B cell (primary cell): Measurements from ENCODE around the gene NUDCD3. TPM values are rescaled to one million over a fixed set of nuclear protein-coding genes. Genes with fewer than 3 reads are reported as not detected.

Experiments
- ATAC-seq: fragments of 200-7000 bp; cut with Tn5 transposase; one replicate; pipeline ENCODE4 v1.10.0; 2021; ENCODE audit warnings: low read depth, mild to moderate bottlenecking, moderate number of reproducible peaks, moderate library complexity
- CTCF ChIA-PET: fragments of 350-600 bp; sonication (Branson Sonifier 250); formaldehyde crosslinking; loops from one replicate; lab custom pipeline; 2021; ENCODE audit warnings: antibody characterized with exemption, inconsistent platforms; lab: Charles Lee
- POLR2A ChIA-PET: fragments of 350-600 bp; sonication (Branson Sonifier 250); formaldehyde crosslinking; loops from one replicate; lab custom pipeline; 2021; ENCODE audit warnings: antibody characterized with exemption; lab: Charles Lee
- DNase-seq: peaks from one replicate; pipeline ENCODE4 v3.0.0; 2013
- H2AFZ ChIP-seq: 2 replicates; pipeline ENCODE4 v1.6.1; 2012; ENCODE audit warnings: mild to moderate bottlenecking, low read depth, low read length; ENCODE audit not compliant: insufficient read depth, poor library complexity, severe bottlenecking
- H3K27ac ChIP-seq, 2 donors: 1 replicate in 1 of 2; 2 replicates in 1 of 2; pipeline ENCODE4 v1.5.1; 2012 to 2013; ENCODE audit warnings: low read length in 2 of 2, mild to moderate bottlenecking in 2 of 2, moderate library complexity in 1 of 2
- H3K27me3 ChIP-seq, 4 experiments: fragments of 200-600 bp in 1 of 4; sonication (generic) in 1 of 4; replicated peaks in 1 of 4; 1 replicate in 2 of 4; 2 replicates in 2 of 4; pipeline versions ENCODE4 v1.6.1 to v1.7.0; 2013 to 2016; ENCODE audit warnings: low read length in 3 of 4, mild to moderate bottlenecking in 2 of 4, mixed read lengths in 1 of 4, moderate library complexity in 1 of 4; ENCODE audit not compliant: insufficient read depth in 4 of 4, control insufficient read depth in 3 of 4; ENCODE audit errors: control extremely low read depth in 1 of 4
- H3K36me3 ChIP-seq, 2 experiments: replicated peaks in 1 of 2; 1 replicate in 1 of 2; 2 replicates in 1 of 2; pipeline versions ENCODE4 v1.6.1 to v1.7.1; 2013; ENCODE audit warnings: low read length in 1 of 2; ENCODE audit not compliant: insufficient read depth in 2 of 2, control insufficient read depth in 1 of 2; ENCODE audit errors: control extremely low read depth in 1 of 2, extremely low read depth in 1 of 2
- H3K4me1 ChIP-seq, 2 donors: fragments of 200-600 bp in 1 of 2; sonication (generic) in 1 of 2; 1 replicate in 1 of 2; 2 replicates in 1 of 2; pipeline versions ENCODE4 v1.5.1 to v1.6.1; 2013 to 2017; ENCODE audit warnings: low read length in 2 of 2; ENCODE audit not compliant: control insufficient read depth in 2 of 2, insufficient read depth in 2 of 2
- H3K4me2 ChIP-seq: replicated peaks from 2 replicates; pipeline ENCODE3; 2012; ENCODE audit warnings: mild to moderate bottlenecking, low read depth, low read length; ENCODE audit not compliant: poor library complexity, severe bottlenecking
- H3K4me3 ChIP-seq, 5 experiments: fragments of 200-600 bp in 1 of 5; sonication (generic) in 1 of 5; 1 replicate in 3 of 5; 2 replicates in 2 of 5; pipeline versions ENCODE4 v1.5.1 to v1.7.0; 2011 to 2016; ENCODE audit warnings: low read length in 4 of 5, mild to moderate bottlenecking in 4 of 5, low read depth in 2 of 5, control low read depth in 1 of 5, moderate library complexity in 1 of 5; ENCODE audit not compliant: insufficient read depth in 1 of 5; ENCODE audit errors: control extremely low read depth in 1 of 5, extremely low read depth in 1 of 5
- H3K79me2 ChIP-seq: fragments of 200-600 bp; sonication (generic); one replicate; pipeline ENCODE4 v1.6.0; 2016; ENCODE audit warnings: low read length; ENCODE audit not compliant: control insufficient read depth, insufficient read depth
- H3K9ac ChIP-seq: fragments of 200-600 bp; sonication (generic); 2 replicates; pipeline ENCODE4 v1.6.1; 2017; ENCODE audit warnings: mild to moderate bottlenecking, low read length, moderate library complexity
- H3K9me3 ChIP-seq, 3 donors: one replicate each; pipeline versions ENCODE4 v1.6.1 to v1.7.1; 2013; ENCODE audit warnings: low read length in 2 of 3; ENCODE audit not compliant: control insufficient read depth in 2 of 3, insufficient read depth in 1 of 3; ENCODE audit errors: control extremely low read depth in 1 of 3
- H4K20me1 ChIP-seq: 2 replicates; pipeline ENCODE4 v1.6.0; 2012; ENCODE audit warnings: mild to moderate bottlenecking, low read length; ENCODE audit not compliant: insufficient read depth, control insufficient read depth, poor library complexity, severe bottlenecking
- H3K27ac Mint-ChIP-seq: one replicate; pipeline ENCODE4 v1.8.0; 2021; ENCODE audit warnings: mixed read lengths
- H3K27me3 Mint-ChIP-seq: one replicate; pipeline ENCODE4 v1.8.0; 2021; ENCODE audit warnings: mixed read lengths
- H3K4me1 Mint-ChIP-seq: one replicate; pipeline ENCODE4 v1.8.0; 2021; ENCODE audit warnings: mixed read lengths
- H3K4me3 Mint-ChIP-seq: one replicate; pipeline ENCODE4 v1.8.0; 2021; ENCODE audit warnings: mixed read lengths
- H3K9me3 Mint-ChIP-seq: one replicate; pipeline ENCODE4 v1.8.0; 2022; ENCODE audit warnings: mixed read lengths; ENCODE audit not compliant: insufficient read depth
- CTCF ChIP-seq: fragments of 200-600 bp; IDR thresholded peaks from one replicate; pipeline ENCODE4 v1.8.0; 2022; ENCODE audit warnings: antibody characterized with exemption, mild to moderate bottlenecking
- EZH2 ChIP-seq: IDR thresholded peaks from 2 replicates; pipeline ENCODE4 v1.6.1; 2012; ENCODE audit warnings: borderline replicate concordance, low read depth, mild to moderate bottlenecking, moderate library complexity, low read length; ENCODE audit not compliant: insufficient read depth, poor library complexity, severe bottlenecking
- WGBS: methylation state at CpG from one replicate; pipeline ENCODE4 v1.1.5; 2013; ENCODE audit warnings: missing lambda C conversion rate; ENCODE audit not compliant: insufficient coverage; 5-methylcytosine and 5-hydroxymethylcytosine counted together
- intact Hi-C: fragments of 100-400 bp; cut with micrococcal nuclease; formaldehyde crosslinking; loops from one replicate; pipeline ENCODE4 v1.10.0; 2022
- polyA plus RNA-seq: library from polyadenylated mRNA; depleted of rRNA; stranded (reverse); fragments of >200 nt; gene quantifications from 2 replicates; pipeline ENCODE4 v1.2.3, GENCODE V29; 2012
- total RNA-seq, 2 donors: library from RNA; stranded (reverse); fragments of 120-200 nt in 1 of 2; gene quantifications; 1 replicate in 1 of 2; 2 replicates in 1 of 2; pipeline versions ENCODE4 v1.2.3 to v1.2.4, GENCODE V29; 2013 to 2022

NUDCD3 gene
- total and polyA plus RNA-seq, 2 donors (not counting 1 experiment from before 2014, with no cell fraction given): 29.8 to 101 TPM

DNA sequence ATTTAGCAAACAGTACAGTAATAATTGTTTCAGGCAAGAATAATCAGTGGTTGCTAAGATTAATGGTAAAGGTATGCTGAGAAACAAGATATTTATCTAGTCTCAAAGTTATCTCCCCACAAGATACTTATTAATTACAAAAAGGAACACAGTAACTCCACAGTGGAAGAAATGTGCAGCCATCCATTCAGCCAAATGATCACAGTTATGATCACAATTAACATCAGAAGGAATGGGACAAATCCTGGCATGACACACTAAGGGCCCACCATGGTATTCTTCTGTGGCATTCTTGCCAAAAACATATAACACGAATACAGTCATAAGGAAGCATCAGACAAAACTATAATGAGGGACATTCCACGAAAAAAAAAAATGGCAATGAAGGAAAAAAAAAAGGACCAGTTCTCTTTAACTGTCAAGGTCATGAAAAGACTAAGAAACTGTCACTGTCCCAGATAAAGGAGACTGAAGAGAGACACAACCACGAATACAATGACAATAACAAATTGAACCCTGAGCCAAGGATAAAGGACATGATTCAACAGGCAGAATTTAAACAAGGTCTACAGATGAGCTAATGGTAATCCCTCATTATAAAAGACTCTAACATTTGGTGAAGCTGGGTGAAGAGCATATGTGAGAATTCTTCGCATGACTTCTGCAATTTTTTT is 20.9 kb downstream of the NUDCD3 start:
- Histone ChIP-seq H3K4me2 (no peak overlapping the region), H3K4me1 (no peaks in the 10 kb centered on the region), H3K27me3 (no peaks in the 10 kb centered on the region), H2AFZ (no peak overlapping the region), H3K79me2 (peaks cover 97% of the 10 kb centered on the region), H3K9ac (no peak overlapping the region), H3K9me3 (no peaks in the 10 kb centered on the region), H3K4me3 (no peak overlapping the region), H3K36me3 (peaks cover 0 to 61% of the 10 kb centered on the region in 2 experiments), H4K20me1 (peaks cover 94% of the 10 kb centered on the region), H3K27ac (no peak overlapping the region)
- POLR2A ChIA-PET: no interaction called here
- TF ChIP-seq EZH2 (no peak), CTCF (no peak)
- H3K27me3 Mint-ChIP-seq: no peaks in the 10 kb centered on the region
- H3K4me1 Mint-ChIP-seq: peaks cover 24% of the 10 kb centered on the region
- H3K4me3 Mint-ChIP-seq: no peak overlapping the region
- 100% methylated on average over 1 of the region's 4 CpGs for WGBS
- CTCF ChIA-PET: interaction anchor here (1.1 to 1.5 kb wide), 3 partner anchors 38 to 229 kb away, joined by 3 to 5 read pairs (median 3); no protein-coding TSS in a partner anchor
- ATAC-seq: no peak
- H3K9me3 Mint-ChIP-seq: no peaks in the 10 kb centered on the region
- DNase-seq: no peak
- intact Hi-C loops: no loop called here
- no peak overlapping the region for H3K27ac Mint-ChIP-seq

GRCh38 chr7:44467217-44467548 is 23.3 kb downstream of the NUDCD3 start:
- Mint-ChIP-seq H3K27me3 (no peaks in the 10 kb centered on the region), H3K4me1 (peaks cover 32% of the 10 kb centered on the region), H3K27ac (no peak overlapping the region), H3K9me3 (no peaks in the 10 kb centered on the region), H3K4me3 (no peak overlapping the region)
- Histone ChIP-seq H3K4me2 (no peak overlapping the region), H3K79me2 (peaks cover 97% of the 10 kb centered on the region), H3K9ac (no peak overlapping the region), H3K27me3 (no peaks in the 10 kb centered on the region), H4K20me1 (peaks cover 95% of the 10 kb centered on the region), H3K4me3 (no peak overlapping the region), H3K4me1 (peaks cover 4 to 8% of the 10 kb centered on the region in 2 donors), H3K9me3 (no peaks in the 10 kb centered on the region), H2AFZ (no peak overlapping the region), H3K36me3 (peaks cover 0 to 46% of the 10 kb centered on the region in 2 experiments), H3K27ac (no peak overlapping the region)
- POLR2A ChIA-PET: no interaction called here
- TF ChIP-seq CTCF: no peak
- TF ChIP-seq EZH2: no peak
- ATAC-seq: no peak
- WGBS: 100% methylated on average over 4 of the region's 4 CpGs
- intact Hi-C loops: no loop called here
- CTCF ChIA-PET: no interaction called here
- no peak for DNase-seq
